K562 (cell line): Measurements from ENCODE around the gene CSNK1A1. TPM values are rescaled to one million over a fixed set of nuclear protein-coding genes. Genes with fewer than 3 reads are reported as not detected.
A peak's percentile ranks its signal among the peaks of the same experiment; 100 is the strongest.

Source experiments
- CREB1 ChIP-seq, 2 experiments: sonication (generic) in 1 of 2; formaldehyde crosslinking in 1 of 2; IDR thresholded peaks; 2 replicates each; pipeline versions ENCODE4 v1.6.1 to v1.8.0; 2012 to 2022; ENCODE audit warnings: inconsistent platforms in 1 of 2, mild to moderate bottlenecking in 1 of 2, missing genetic modification reagents in 1 of 2, moderate library complexity in 1 of 2
- CXXC5 ChIP-seq: fragments of 250-450 bp; sonication (Bioruptor Pico); IDR thresholded peaks from 2 replicates; pipeline ENCODE4 v1.8.0; 2022; ENCODE audit warnings: inconsistent platforms, mild to moderate bottlenecking, moderate library complexity
- ELK1 ChIP-seq: sonication (generic); formaldehyde crosslinking; IDR thresholded peaks from 2 replicates; pipeline ENCODE4 v1.8.1; 2022; ENCODE audit warnings: missing genetic modification reagents
- NCOR1 ChIP-seq: fragments of 450-650 bp; IDR thresholded peaks from 2 replicates; pipeline ENCODE4 v1.6.1; 2016; ENCODE audit warnings: mild to moderate bottlenecking, moderate library complexity
- PTRF ChIP-seq: fragments of 450-650 bp; IDR thresholded peaks from 2 replicates; pipeline ENCODE4 v1.6.1; 2016; ENCODE audit warnings: mild to moderate bottlenecking, missing genetic modification characterization, missing compliant biosample characterization
- TEAD4 ChIP-seq, 2 experiments: sonication (generic) in 1 of 2; formaldehyde crosslinking in 1 of 2; IDR thresholded peaks; 2 replicates each; pipeline versions ENCODE4 v1.6.1 to v1.8.0; 2012 to 2022; ENCODE audit warnings: borderline replicate concordance in 1 of 2, inconsistent platforms in 1 of 2, low read length in 1 of 2, mild to moderate bottlenecking in 1 of 2, missing genetic modification reagents in 1 of 2
- ZBTB1 ChIP-seq: sonication (generic); formaldehyde crosslinking; IDR thresholded peaks from 2 replicates; pipeline ENCODE4 v1.8.1; 2023; ENCODE audit warnings: missing genetic modification reagents, low read depth, mild to moderate bottlenecking, borderline replicate concordance
- ZFP1 ChIP-seq: fragments of 450-650 bp; formaldehyde crosslinking; IDR thresholded peaks from 2 replicates; pipeline ENCODE4 v1.4.0; 2020; ENCODE audit warnings: mild to moderate bottlenecking, mixed read lengths
- ZNF609 ChIP-seq: sonication (generic); formaldehyde crosslinking; IDR thresholded peaks from 2 replicates; pipeline ENCODE4 v1.8.1; 2023; ENCODE audit warnings: missing genetic modification reagents, mild to moderate bottlenecking, borderline replicate concordance
- polyA plus RNA-seq, 8 experiments: library from polyadenylated mRNA; depleted of rRNA in 4 of 8; stranded (reverse) in 5 of 8; unstranded in 3 of 8; fragments of >200 nt; fragmentation: Nextera tagmentation in 2 of 8; fragmentation: Illumina TruSeq in 1 of 8; extraction: Ambion mirVana in 2 of 8; extraction: Trizol in 1 of 8; gene quantifications; 2 replicates each; pipeline versions ENCODE4 v1.2.1 to v1.2.3, GENCODE V29; 2011 to 2014; ENCODE audit warnings: inconsistent platforms in 1 of 8, missing spikeins in 1 of 8
- total RNA-seq, 7 experiments: library from RNA; depleted of rRNA in 6 of 7; stranded (reverse); fragments of >200 nt in 6 of 7; fragmentation: Illumina TruSeq in 2 of 7; extraction: Trizol in 2 of 7; gene quantifications; 2 replicates each; pipeline versions ENCODE4 v1.2.1 to v1.2.3, GENCODE V29; 2011 to 2021; ENCODE audit warnings: low replicate concordance in 1 of 7
- TF ChIP-seq, protein P1 (sequence below): sonication (generic); formaldehyde crosslinking; IDR thresholded peaks from 2 replicates; pipeline ENCODE4 v1.8.0; 2022; ENCODE audit warnings: missing genetic modification reagents, mild to moderate bottlenecking, borderline replicate concordance
- TF ChIP-seq, protein P2 (sequence below): sonication (generic); formaldehyde crosslinking; IDR thresholded peaks from 2 replicates; pipeline ENCODE4 v1.4.0; 2020; ENCODE audit warnings: mild to moderate bottlenecking, missing genetic modification reagents
- TF ChIP-seq, protein P3 (sequence below), 2 experiments: fragments of 450-650 bp in 1 of 2; IDR thresholded peaks; 2 replicates each; pipeline ENCODE4 v1.6.1; 2011 to 2017; ENCODE audit warnings: low read depth in 2 of 2, antibody characterized with exemption in 1 of 2, borderline replicate concordance in 1 of 2, low read length in 1 of 2, mild to moderate bottlenecking in 1 of 2, mixed read lengths in 1 of 2; ENCODE audit not compliant: control insufficient read depth in 1 of 2

The CSNK1A1 gene
- total and polyA plus RNA-seq, 9 of the 15 experiments (the other 6 are each of a cell fraction or from before 2014, with no cell fraction given): 49.1 to 196 (median 154) TPM

GRCh38 chr5:149466457-149466972 is 84.7 kb downstream of the CSNK1A1 start (continued):
- TF ChIP-seq, protein P1, sequence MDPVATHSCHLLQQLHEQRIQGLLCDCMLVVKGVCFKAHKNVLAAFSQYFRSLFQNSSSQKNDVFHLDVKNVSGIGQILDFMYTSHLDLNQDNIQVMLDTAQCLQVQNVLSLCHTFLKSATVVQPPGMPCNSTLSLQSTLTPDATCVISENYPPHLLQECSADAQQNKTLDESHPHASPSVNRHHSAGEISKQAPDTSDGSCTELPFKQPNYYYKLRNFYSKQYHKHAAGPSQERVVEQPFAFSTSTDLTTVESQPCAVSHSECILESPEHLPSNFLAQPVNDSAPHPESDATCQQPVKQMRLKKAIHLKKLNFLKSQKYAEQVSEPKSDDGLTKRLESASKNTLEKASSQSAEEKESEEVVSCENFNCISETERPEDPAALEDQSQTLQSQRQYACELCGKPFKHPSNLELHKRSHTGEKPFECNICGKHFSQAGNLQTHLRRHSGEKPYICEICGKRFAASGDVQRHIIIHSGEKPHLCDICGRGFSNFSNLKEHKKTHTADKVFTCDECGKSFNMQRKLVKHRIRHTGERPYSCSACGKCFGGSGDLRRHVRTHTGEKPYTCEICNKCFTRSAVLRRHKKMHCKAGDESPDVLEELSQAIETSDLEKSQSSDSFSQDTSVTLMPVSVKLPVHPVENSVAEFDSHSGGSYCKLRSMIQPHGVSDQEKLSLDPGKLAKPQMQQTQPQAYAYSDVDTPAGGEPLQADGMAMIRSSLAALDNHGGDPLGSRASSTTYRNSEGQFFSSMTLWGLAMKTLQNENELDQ: no peak
- TF ChIP-seq CXXC5 (CRISPR knock-in tag): peak; percentile 54
- TF ChIP-seq CREB1 (IDR thresholded peaks at IDR 0.05): peak; percentile 60
- peak; percentile 86 for TF ChIP-seq CREB1 (CRISPR knock-in tag; IDR thresholded peaks at IDR 0.05)
- peak; percentile 16; the same call in 1 of the 2 replicates for TF ChIP-seq TEAD4 (IDR thresholded peaks at IDR 0.05; ENCODE audit: low read length)
- no peak for TF ChIP-seq TEAD4 (CRISPR knock-in tag; IDR thresholded peaks at IDR 0.05; ENCODE audit: borderline replicate concordance)
- TF ChIP-seq ZNF609 (CRISPR knock-in tag): no peak
- no peak for TF ChIP-seq PTRF
- no peak for TF ChIP-seq ELK1 (CRISPR knock-in tag)
- TF ChIP-seq, protein P2, sequence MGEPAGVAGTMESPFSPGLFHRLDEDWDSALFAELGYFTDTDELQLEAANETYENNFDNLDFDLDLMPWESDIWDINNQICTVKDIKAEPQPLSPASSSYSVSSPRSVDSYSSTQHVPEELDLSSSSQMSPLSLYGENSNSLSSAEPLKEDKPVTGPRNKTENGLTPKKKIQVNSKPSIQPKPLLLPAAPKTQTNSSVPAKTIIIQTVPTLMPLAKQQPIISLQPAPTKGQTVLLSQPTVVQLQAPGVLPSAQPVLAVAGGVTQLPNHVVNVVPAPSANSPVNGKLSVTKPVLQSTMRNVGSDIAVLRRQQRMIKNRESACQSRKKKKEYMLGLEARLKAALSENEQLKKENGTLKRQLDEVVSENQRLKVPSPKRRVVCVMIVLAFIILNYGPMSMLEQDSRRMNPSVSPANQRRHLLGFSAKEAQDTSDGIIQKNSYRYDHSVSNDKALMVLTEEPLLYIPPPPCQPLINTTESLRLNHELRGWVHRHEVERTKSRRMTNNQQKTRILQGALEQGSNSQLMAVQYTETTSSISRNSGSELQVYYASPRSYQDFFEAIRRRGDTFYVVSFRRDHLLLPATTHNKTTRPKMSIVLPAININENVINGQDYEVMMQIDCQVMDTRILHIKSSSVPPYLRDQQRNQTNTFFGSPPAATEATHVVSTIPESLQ (CRISPR knock-in tag): no peak
- TF ChIP-seq NCOR1: peak; percentile 43; the same call in 1 of the 2 replicates
- TF ChIP-seq, protein P3, sequence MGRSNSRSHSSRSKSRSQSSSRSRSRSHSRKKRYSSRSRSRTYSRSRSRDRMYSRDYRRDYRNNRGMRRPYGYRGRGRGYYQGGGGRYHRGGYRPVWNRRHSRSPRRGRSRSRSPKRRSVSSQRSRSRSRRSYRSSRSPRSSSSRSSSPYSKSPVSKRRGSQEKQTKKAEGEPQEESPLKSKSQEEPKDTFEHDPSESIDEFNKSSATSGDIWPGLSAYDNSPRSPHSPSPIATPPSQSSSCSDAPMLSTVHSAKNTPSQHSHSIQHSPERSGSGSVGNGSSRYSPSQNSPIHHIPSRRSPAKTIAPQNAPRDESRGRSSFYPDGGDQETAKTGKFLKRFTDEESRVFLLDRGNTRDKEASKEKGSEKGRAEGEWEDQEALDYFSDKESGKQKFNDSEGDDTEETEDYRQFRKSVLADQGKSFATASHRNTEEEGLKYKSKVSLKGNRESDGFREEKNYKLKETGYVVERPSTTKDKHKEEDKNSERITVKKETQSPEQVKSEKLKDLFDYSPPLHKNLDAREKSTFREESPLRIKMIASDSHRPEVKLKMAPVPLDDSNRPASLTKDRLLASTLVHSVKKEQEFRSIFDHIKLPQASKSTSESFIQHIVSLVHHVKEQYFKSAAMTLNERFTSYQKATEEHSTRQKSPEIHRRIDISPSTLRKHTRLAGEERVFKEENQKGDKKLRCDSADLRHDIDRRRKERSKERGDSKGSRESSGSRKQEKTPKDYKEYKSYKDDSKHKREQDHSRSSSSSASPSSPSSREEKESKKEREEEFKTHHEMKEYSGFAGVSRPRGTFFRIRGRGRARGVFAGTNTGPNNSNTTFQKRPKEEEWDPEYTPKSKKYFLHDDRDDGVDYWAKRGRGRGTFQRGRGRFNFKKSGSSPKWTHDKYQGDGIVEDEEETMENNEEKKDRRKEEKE (IDR thresholded peaks at IDR 0.05; ENCODE audit: borderline replicate concordance in 1 of 2, control insufficient read depth in 1 of 2, low read depth in 2 of 2, low read length in 1 of 2): no peak
- TF ChIP-seq ZFP1 (CRISPR knock-in tag): no peak
- no peak for TF ChIP-seq ZBTB1 (CRISPR knock-in tag)
